Astrocyte of the spinal cord (primary cell): ENCODE data around the gene FIBCD1.

Experiments used
- DNase-seq: peaks from one replicate; pipeline ENCODE4 v3.0.0; 2011; ENCODE audit warnings: low read depth, low spot score
- H3K4me3 ChIP-seq: 2 replicates; pipeline ENCODE4 v1.5.1; 2011; ENCODE audit warnings: low read depth, mild to moderate bottlenecking, low read length, moderate library complexity
- in situ Hi-C: cut with HindIII; loops from 2 replicates; pipeline ENCODE4 v1.10.0; 2017; ENCODE audit warnings: low sequenced_read_pairs
- TF ChIP-seq, protein P1 (sequence below): IDR thresholded peaks from 2 replicates; pipeline ENCODE4 v1.5.1; 2012; ENCODE audit warnings: low read depth, mild to moderate bottlenecking, low read length, inconsistent platforms

Gene FIBCD1

DNA sequence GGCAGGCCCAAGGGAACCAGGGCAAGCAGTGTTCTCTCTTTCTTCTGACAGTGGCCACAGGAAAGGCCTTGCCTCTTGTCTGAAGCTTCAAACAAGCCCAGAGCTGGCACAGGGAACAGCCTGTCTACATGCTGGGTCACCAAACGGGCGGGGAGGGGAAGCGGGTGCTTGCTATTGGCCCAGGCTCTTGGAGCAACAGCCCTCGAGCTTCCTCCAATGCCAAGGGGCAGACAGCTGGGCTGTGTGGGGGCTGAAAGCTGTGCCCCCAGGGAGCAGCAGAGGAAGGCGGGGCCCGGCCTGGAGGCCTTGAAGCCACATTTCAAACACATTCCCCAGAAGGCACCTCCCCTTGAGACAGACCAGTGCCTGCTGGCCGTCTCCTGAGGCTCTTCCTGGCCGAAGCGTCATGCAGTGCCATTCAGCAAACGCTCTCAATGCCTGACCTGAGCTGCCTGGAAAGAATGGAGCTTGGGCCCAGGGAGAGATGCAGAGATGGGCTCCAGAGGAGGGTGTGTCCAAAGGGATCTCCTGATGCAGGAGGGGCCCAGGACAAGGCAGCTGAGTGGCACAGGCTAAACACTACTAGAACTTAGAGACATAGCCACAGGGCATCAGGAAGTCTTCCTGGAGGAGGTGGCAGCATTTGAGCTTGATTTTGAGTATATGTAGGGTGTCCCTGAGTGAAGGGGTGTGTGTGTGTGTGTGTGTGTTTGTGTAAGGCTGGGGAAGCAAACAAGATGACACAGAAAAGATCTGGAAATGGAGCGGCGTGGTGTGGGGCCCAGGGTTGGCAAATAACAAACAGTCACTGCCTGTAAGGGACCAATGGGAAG lies 2.5 kb downstream of the FIBCD1 start:
- TF ChIP-seq, protein P1, sequence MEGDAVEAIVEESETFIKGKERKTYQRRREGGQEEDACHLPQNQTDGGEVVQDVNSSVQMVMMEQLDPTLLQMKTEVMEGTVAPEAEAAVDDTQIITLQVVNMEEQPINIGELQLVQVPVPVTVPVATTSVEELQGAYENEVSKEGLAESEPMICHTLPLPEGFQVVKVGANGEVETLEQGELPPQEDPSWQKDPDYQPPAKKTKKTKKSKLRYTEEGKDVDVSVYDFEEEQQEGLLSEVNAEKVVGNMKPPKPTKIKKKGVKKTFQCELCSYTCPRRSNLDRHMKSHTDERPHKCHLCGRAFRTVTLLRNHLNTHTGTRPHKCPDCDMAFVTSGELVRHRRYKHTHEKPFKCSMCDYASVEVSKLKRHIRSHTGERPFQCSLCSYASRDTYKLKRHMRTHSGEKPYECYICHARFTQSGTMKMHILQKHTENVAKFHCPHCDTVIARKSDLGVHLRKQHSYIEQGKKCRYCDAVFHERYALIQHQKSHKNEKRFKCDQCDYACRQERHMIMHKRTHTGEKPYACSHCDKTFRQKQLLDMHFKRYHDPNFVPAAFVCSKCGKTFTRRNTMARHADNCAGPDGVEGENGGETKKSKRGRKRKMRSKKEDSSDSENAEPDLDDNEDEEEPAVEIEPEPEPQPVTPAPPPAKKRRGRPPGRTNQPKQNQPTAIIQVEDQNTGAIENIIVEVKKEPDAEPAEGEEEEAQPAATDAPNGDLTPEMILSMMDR: no peak
- peak; percentile 63 for DNase-seq
- no peak overlapping the region for H3K4me3 ChIP-seq
- in situ Hi-C loops: no loop called here

DNA sequence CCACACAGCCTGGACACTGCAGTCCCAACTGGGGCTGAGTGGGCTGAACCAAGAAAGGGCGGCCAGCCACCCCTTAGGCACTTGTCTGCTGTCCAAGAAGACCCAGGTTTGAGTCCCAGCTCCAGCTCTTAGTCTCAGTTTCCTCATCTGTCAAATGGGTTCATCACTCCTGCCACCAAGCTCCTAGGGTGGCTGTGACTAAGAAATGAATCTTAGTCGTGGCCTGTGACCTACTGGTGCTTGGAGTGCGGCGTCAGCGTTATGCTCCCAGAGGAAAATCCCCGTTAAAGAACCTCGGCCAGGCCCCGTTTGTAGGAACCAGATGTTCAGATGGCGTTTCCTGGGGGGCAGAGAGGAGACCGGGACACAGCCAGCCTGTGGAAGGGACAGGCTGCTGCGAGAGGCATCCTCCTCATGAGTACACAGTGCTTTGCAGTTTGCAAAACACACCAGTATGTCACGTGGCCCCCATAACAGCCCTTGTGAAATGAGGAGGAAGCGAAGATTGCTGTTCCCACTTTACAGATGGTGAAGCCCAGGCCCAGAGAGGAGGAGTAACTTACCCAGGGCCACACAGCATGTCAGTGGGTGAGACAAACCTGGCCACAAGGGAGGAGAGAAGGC lies 3.3 kb downstream of the FIBCD1 start:
- TF ChIP-seq, protein P1: no peak
- in situ Hi-C loops: no loop called here
- DNase-seq: no peak
- no peak overlapping the region for H3K4me3 ChIP-seq

DNA sequence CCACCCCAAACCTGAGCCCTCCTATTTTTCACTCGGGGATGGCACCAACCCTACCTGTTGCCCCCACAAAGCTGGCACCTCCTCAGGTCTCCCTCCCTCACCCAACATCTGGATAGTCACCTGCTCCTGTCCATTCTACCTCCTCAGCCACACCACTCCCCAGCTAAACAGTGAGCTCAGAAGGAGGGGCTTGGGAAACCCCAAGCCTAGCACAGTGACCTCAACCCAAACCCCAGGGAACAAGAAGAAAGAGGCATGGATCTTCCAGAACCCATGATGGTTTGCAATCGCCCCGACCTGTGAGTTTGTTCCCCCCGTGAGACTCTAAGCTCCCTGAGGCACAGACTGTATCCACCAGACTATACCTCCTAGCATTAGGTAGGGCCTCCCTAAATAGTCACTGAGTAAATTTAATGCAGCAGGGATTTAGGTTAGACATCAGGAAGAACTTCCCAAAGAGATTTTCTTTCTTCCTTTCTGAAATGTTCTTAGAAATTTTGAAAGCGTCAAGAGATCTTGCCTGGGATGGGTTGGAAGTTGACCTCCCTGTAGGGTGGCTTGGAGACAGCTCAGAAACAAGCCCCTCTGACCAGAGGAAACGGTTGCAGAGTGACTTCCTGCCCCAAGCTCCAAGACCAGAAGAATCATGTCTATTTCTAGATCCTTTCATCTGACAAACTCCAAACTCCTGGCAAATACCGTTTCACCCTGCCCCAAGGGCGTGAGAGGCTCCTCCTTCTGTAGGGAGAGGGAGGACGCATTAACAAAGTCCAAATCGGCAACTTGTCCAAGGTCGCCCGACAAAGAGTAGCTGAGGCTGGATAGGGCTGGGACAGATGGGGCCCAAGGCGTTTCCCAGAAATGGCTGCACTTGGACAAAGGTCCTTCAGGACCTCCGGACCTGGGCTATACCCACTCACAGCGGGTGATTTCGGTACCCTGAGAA lies 4.1 kb downstream of the FIBCD1 start:
- in situ Hi-C loops: no loop called here
- TF ChIP-seq, protein P1: no peak
- no peak for DNase-seq
- H3K4me3 ChIP-seq: no peak overlapping the region

DNA sequence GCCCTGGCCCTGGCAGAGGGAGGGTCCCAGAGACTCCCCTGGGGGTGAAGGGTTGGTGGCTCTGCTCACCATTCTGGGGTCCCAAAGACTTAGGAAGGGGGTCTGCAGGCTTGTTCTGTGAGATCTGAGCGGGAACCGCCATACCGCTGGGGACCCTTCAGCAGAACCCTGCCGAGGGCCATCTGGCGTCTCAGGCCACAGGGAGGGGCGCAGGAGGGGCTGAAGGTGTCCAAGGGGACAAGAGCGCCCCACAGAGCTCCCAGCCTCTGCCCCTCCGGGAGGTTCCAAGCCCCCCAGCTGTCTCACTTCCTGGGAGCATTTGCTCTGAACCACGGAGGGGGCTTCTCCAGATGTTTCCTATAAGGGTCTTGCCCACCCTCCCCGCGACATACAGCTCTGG lies 4.8 kb downstream of the FIBCD1 start:
- in situ Hi-C loops: no loop called here

DNA sequence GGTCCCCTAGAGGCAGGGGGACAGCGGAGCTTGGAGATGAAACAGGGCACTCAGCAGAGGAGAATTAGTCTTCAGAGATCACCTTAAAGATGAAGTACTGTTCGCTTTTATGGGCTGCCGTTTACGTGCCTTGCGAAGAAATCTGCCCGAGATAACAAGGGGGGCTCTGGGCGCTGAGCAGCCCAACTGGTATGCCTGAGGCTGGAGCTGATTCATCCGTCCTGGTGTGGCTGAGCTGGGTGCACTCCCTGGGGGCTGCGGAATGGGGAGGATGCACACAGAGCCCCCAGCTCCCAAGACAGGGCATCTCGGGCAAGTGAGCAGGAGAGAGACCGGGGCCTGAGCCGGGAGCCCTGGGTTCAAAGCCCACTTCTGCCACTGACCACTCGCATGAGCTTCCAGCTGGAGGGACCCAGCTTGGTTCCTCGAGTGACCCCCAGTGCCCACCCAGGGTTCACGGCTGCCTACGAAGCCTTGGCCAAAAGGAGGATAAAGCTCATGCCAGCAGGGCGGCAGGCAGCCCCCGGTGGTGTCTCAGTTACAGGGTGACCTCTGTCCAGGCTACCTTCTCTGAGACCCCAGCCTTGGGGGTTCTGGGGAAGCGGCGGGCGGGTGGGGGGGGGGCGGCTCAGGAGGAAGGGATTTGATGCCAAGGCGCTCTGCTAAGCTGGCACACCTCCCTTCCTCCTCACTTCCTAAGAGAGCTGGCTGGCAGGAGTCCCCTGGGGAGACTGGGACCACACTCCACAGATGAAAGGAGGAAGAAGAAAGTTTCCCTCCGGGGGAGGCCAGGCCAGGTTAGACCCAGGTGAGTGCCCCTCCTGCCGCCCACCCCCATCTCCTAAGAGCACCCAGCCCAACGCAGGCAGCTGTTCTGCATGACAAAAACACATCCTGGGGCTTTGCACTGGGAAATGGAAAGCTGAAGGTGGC lies 5.7 kb downstream of the FIBCD1 start:
- in situ Hi-C loops: no loop called here
- DNase-seq: peak; percentile 65

More for the DNA sequence above, 4.8 kb downstream of the FIBCD1 start:
- DNase-seq: no peak
- TF ChIP-seq, protein P1: no peak
- H3K4me3 ChIP-seq: no peak overlapping the region

More for the DNA sequence above, 5.7 kb downstream of the FIBCD1 start:
- TF ChIP-seq, protein P1: no peak
- H3K4me3 ChIP-seq: no peak overlapping the region
